Esophagus squamous epithelium (tissue), 5 donors: Measurements from ENCODE around the gene SIX3. TPM values are rescaled to one million over a fixed set of nuclear protein-coding genes. Genes with fewer than 3 reads are reported as not detected.

ENCODE experiments used
- DNase-seq: peaks from one replicate; lab custom pipeline; 2025; lab: John Stamatoyannopoulos, UW
- H3K27ac ChIP-seq, 4 donors: fragments of 200-600 bp; sonication (generic); one replicate each; pipeline ENCODE4 v1.5.1; 2016 to 2019; ENCODE audit warnings: mild to moderate bottlenecking in 1 of 4
- H3K27me3 ChIP-seq, 4 donors: fragments of 200-600 bp; sonication (generic); 1 replicate in 3 of 4; 2 replicates in 1 of 4; pipeline versions ENCODE4 v1.5.1 to v1.6.0; 2017 to 2021; ENCODE audit warnings: antibody characterized with exemption in 1 of 4
- H3K36me3 ChIP-seq, 3 donors: fragments of 200-600 bp; sonication (generic); one replicate each; pipeline ENCODE4 v1.5.1; 2016 to 2019
- H3K4me1 ChIP-seq, 3 donors: fragments of 200-600 bp; sonication (generic); one replicate each; pipeline ENCODE4 v1.5.1; 2017 to 2019
- H3K4me3 ChIP-seq, 4 donors: fragments of 200-600 bp; sonication (generic); 1 replicate in 3 of 4; 2 replicates in 1 of 4; pipeline ENCODE4 v1.5.1; 2016 to 2019; ENCODE audit warnings: mild to moderate bottlenecking in 2 of 4, moderate library complexity in 1 of 4
- H3K9me3 ChIP-seq, 3 donors: fragments of 200-600 bp; sonication (generic); one replicate each; pipeline ENCODE4 v1.5.1; 2016 to 2019
- CTCF ChIP-seq, 6 experiments: fragments of 450-650 bp in 4 of 6; fragments of 200-600 bp in 2 of 6; sonication (generic) in 2 of 6; IDR thresholded peaks; one replicate each; pipeline ENCODE4 v1.5.1; 2016 to 2019; ENCODE audit warnings: antibody characterized with exemption in 6 of 6, mild to moderate bottlenecking in 4 of 6, moderate library complexity in 4 of 6
- POLR2A ChIP-seq, 4 donors: fragments of 450-650 bp; IDR thresholded peaks; one replicate each; pipeline ENCODE4 v1.6.1; 2017; ENCODE audit warnings: antibody characterized with exemption in 4 of 4, mild to moderate bottlenecking in 4 of 4, moderate library complexity in 3 of 4
- WGBS, 2 donors: methylation state at CpG; one replicate each; pipeline ENCODE4 v1.1.5; 2018; 5-methylcytosine and 5-hydroxymethylcytosine counted together
- intact Hi-C: fragments of 100-400 bp; cut with DNase I; formaldehyde crosslinking; loops from one replicate; pipeline ENCODE4 v1.15.0; 2022
- total RNA-seq, 4 donors: library from RNA; depleted of rRNA; stranded (reverse); fragments of >200 nt; gene quantifications; one replicate each; pipeline ENCODE4 v1.1.0, GENCODE V29; 2016
- donor health status: DM: yes; HTN: yes; CAD: no.

The SIX3 gene
- total RNA-seq, 4 donors from 2014 or later: not detected

GRCh38 chr2:44902217-44903137 lies 39.0 kb upstream of the SIX3 start:
- TF ChIP-seq POLR2A (IDR thresholded peaks at IDR 0.05): no peak
- no peak for TF ChIP-seq CTCF (IDR thresholded peaks at IDR 0.05)
- no peaks in the 10 kb centered on the region for H3K36me3 ChIP-seq
- no peak overlapping the region for H3K4me3 ChIP-seq
- WGBS, 2 donors: 55 to 57% methylated on average over 7 of the region's 7 CpGs
- H3K9me3 ChIP-seq: no peaks in the 10 kb centered on the region
- DNase-seq: no peak
- peaks cover 0 to 82% (median 0%) of the 10 kb centered on the region in 4 donors for H3K27me3 ChIP-seq
- intact Hi-C loops: no loop called here
- no peaks in the 10 kb centered on the region for H3K4me1 ChIP-seq
- no peak overlapping the region for H3K27ac ChIP-seq

GRCh38 chr2:44904578-44904977 lies 36.9 kb upstream of the SIX3 start:
- intact Hi-C loops: no loop called here
- peaks cover 0 to 4% (median 0%) of the 10 kb centered on the region in 3 donors for H3K9me3 ChIP-seq
- no peaks in the 10 kb centered on the region for H3K4me1 ChIP-seq
- 43 to 92% methylated on average over 1 of the region's 1 CpG for WGBS, 2 donors
- no peak overlapping the region for H3K27ac ChIP-seq
- H3K4me3 ChIP-seq: no peak overlapping the region
- peaks cover 0 to 79% (median 0%) of the 10 kb centered on the region in 4 donors for H3K27me3 ChIP-seq
- no peak for TF ChIP-seq POLR2A (IDR thresholded peaks at IDR 0.05)
- no peak for TF ChIP-seq CTCF (IDR thresholded peaks at IDR 0.05)
- H3K36me3 ChIP-seq: no peaks in the 10 kb centered on the region
- no peak for DNase-seq

GRCh38 chr2:44906972-44907371 lies 34.5 kb upstream of the SIX3 start:
- no peaks in the 10 kb centered on the region for H3K36me3 ChIP-seq
- 28 to 49% methylated on average over 2 to 5 of the region's 10 CpGs for WGBS, 2 donors
- no peak overlapping the region for H3K27ac ChIP-seq
- TF ChIP-seq POLR2A (IDR thresholded peaks at IDR 0.05) (no peak), CTCF (IDR thresholded peaks at IDR 0.05) (no peak)
- no peak for DNase-seq
- H3K27me3 ChIP-seq: peaks cover 0 to 73% (median 0%) of the 10 kb centered on the region in 4 donors
- H3K4me3 ChIP-seq: no peak overlapping the region
- peaks cover 0 to 17% (median 0%) of the 10 kb centered on the region in 3 donors for H3K9me3 ChIP-seq
- H3K4me1 ChIP-seq: no peaks in the 10 kb centered on the region
- intact Hi-C loops: no loop called here

- Histone ChIP-seq H3K27ac (no peak overlapping the region), H3K4me1 (no peaks in the 10 kb centered on the region), H3K9me3 (peaks cover 0 to 17% (median 0%) of the 10 kb centered on the region in 3 donors), H3K4me3 (no peak overlapping the region), H3K36me3 (no peaks in the 10 kb centered on the region), H3K27me3 (peaks cover 0 to 56% (median 0%) of the 10 kb centered on the region in 4 donors)
- TF ChIP-seq POLR2A (IDR thresholded peaks at IDR 0.05) (no peak), CTCF (IDR thresholded peaks at IDR 0.05) (no peak)
- 69 to 72% methylated on average over 1 of the region's 1 CpG for WGBS, 2 donors
- intact Hi-C loops: no loop called here
- DNase-seq: no peak
Observed at GRCh38 chr2:44909831-44910230, 31.7 kb upstream of the SIX3 start.

GRCh38 chr2:44912660-44913059 lies 28.8 kb upstream of the SIX3 start:
- WGBS, 2 donors: 36 to 45% methylated on average over 4 to 5 of the region's 5 CpGs
- DNase-seq: no peak
- Histone ChIP-seq H3K9me3 (peaks cover 0 to 17% (median 0%) of the 10 kb centered on the region in 3 donors), H3K36me3 (no peaks in the 10 kb centered on the region), H3K4me1 (no peaks in the 10 kb centered on the region), H3K27ac (no peak overlapping the region), H3K4me3 (no peak overlapping the region), H3K27me3 (peaks cover 0 to 55% (median 0%) of the 10 kb centered on the region in 4 donors)
- intact Hi-C loops: no loop called here
- TF ChIP-seq POLR2A (IDR thresholded peaks at IDR 0.05): no peak
